HAP-1 (cell line): ENCODE results near the gene ACAD9.
A peak's percentile ranks its signal among the peaks of the same experiment; 100 is the strongest.
"Not testable (repeated sequence)": the region's sequence is repeated elsewhere in the genome, so short reads cannot be mapped to it uniquely, and the experiment has no call there.

ENCODE experiments used
- DNase-seq, 2 experiments: peaks; one replicate each; pipeline ENCODE4 v3.0.0-alpha.2; 2016 to 2020; ENCODE audit warnings: low spot score in 2 of 2
- H3K27me3 ChIP-seq: fragments of 250-450 bp; sonication (Bioruptor Pico); 2 replicates; pipeline ENCODE4 v1.5.1; 2020; ENCODE audit warnings: low read depth, mild to moderate bottlenecking, moderate library complexity
- H3K36me3 ChIP-seq: fragments of 250-450 bp; sonication (Bioruptor Pico); replicated peaks from 2 replicates; pipeline ENCODE4 v1.5.1; 2020; ENCODE audit warnings: mild to moderate bottlenecking
- H3K4me1 ChIP-seq: fragments of 250-450 bp; sonication (Bioruptor Pico); 2 replicates; pipeline ENCODE4 v1.5.1; 2020; ENCODE audit warnings: mild to moderate bottlenecking
- H3K4me3 ChIP-seq: fragments of 250-450 bp; sonication (Bioruptor Pico); 2 replicates; pipeline ENCODE4 v1.5.1; 2020; ENCODE audit warnings: mild to moderate bottlenecking, moderate library complexity
- H3K9me3 ChIP-seq: fragments of 250-450 bp; sonication (Bioruptor Pico); 2 replicates; pipeline ENCODE4 v1.5.1; 2020; ENCODE audit warnings: mild to moderate bottlenecking, moderate library complexity
- in situ Hi-C: fragments of 300-500 bp; cut with MboI; formaldehyde crosslinking; loops from 3 replicates; pipeline ENCODE4 v1.14.3; 2020; ENCODE audit warnings: low sequenced_read_pairs, inconsistent platforms, mixed read lengths

The ACAD9 gene

DNA sequence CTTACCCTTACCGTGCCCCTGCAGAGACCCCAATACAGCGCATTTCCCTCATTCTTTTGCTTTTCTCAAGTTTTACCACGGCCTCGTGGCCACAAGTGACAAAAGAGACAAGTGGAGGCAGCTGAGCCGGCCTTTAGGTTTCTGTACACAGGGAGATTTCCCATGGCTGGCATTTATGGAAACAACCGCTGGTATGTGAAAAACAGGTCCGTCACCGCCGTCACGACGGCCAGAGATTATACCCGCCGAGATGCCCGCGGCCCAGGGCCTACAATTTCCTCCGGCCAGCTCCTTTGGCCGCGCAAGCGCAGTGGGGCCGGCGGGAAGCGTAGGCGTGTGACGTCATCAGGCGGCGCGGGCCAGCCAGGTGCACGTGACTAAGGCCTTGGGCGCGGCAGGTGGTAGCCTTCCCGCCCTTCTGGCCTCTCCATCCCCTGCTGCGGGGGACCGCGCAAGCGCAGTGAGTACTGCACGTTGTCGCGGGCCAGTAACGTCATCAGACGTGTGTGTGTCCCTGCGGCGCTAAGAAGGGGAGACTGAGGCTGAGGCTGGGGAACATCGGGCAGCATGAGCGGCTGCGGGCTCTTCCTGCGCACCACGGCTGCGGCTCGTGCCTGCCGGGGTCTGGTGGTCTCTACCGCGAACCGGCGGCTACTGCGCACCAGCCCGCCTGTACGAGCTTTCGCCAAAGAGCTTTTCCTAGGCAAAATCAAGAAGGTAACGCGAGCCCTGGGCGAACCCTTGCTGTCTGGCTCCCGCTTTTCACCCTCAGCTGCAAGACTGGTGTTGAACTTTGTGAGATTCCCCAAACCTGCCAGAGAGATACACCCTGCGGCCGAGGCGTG is at the start of gene ACAD9:
TSS of gene ACAD9 (plus strand) at position 496 of the 845 bp plus-strand sequence. CDS start at position 568, 72 bp downstream.
- peak within 1 kb of the TSS; percentile 88 for H3K4me3 ChIP-seq
- DNase-seq = peak; percentile 96 to 97
- peaks cover 5% of the 10 kb centered on the region for H3K4me1 ChIP-seq
- H3K27me3 ChIP-seq = no peaks in the 10 kb centered on the region
- in situ Hi-C loops = no loop called here
- no peaks in the 10 kb centered on the region for H3K9me3 ChIP-seq
- peaks cover 9% of the 10 kb centered on the region for H3K36me3 ChIP-seq

DNA sequence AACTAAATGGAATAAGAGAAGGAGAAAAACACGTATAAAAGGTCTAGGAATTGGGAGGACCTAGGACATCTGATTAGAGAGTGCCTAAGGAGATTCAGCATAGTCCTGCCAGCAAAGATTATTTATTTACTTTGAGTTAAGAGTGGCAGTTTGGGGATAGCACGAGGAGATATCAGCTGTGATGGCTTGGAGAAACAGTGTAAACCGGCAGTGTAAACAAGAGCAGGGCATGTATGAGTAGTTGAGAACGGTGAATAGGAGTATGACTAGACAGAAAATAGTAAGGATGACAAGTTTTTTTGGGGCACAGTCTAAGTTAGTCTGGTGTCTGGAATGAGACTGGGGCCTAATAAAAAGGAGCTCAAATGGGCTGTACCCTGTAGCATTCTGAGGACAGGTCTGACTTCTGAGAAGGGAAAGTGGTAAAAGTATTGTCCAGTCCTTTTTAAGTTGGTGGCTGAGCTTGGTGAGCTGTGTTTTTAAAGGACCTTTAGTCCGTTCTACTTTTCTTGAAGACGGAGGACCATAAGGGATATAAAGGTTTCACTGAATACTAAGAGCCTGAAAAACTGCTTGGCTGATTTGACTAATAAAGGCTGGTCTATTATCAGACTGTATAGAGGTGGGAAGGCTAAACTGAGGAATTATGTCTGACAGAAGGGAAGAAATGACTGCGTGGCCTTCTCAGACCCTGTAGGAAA is 49.3 kb upstream of the ACAD9 start:
- H3K9me3 ChIP-seq, H3K27me3 ChIP-seq, H3K36me3 ChIP-seq, H3K4me3 ChIP-seq, in situ Hi-C loops, DNase-seq: not testable (repeated sequence)
- peaks cover 16% of the 10 kb centered on the region for H3K4me1 ChIP-seq

DNA sequence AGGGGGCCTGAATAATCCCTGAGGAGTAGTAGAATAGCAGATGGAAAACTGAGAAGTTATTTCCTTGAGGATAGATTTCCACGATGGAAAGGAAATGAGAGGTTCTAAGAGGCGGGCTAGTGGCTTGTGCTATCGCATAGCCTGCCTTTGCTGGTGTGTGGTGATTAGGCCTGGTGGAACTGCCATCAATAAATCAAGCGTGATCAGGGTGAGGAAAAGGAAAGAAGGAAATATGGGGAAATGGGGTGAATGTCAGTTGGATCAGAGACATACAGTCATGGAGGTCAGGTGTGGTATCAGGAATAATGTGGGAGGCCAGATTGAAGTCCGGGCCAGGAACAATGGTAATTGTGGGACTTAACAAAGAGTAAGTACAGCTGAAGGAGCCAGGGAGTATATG is 48.7 kb upstream of the ACAD9 start:
- H3K36me3 ChIP-seq, H3K27me3 ChIP-seq, in situ Hi-C loops, H3K9me3 ChIP-seq, DNase-seq, H3K4me3 ChIP-seq: not testable (repeated sequence)
- peaks cover 16% of the 10 kb centered on the region for H3K4me1 ChIP-seq

DNA sequence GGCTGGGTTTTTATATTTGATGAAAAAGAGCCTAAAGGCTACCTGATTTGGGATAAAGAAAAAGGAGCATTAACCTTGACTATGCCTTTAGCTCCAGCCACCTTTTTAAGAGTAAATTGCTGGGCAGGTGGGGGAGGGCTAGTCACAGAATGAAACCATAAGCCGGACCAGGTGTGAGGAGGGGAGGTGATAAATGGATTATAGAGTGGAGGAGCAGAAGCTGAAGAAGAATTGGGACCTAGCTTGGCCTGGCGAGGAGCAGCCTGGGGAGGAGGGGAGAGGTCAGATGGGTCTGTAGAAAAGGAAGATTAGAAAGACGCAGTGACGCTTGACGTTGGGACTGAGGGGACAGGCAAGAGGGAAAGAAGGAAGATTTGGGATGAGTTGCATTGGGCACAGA is 46.4 kb upstream of the ACAD9 start:
- DNase-seq, H3K9me3 ChIP-seq, H3K4me3 ChIP-seq, H3K27me3 ChIP-seq, H3K36me3 ChIP-seq, in situ Hi-C loops: not testable (repeated sequence)
- H3K4me1 ChIP-seq = peaks cover 16% of the 10 kb centered on the region

DNA sequence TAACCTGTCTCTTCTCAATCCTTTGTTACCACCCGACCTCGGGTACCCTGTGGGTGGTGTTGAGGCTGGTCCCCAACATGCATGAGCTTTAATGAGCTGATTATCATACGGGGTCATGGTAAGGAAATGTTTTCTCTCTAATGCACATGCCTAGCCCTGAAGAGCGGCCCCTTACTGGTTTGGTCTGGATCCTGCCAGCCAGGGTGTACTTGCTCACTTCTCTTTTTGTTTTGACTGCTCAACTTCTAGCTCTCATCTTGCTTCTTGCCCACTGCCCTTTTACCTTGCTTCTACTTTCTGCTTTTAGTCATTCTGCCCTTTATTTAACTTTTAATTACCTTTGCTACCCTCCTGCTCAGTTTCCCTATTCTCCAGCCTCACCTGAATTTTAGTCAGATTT is 44.3 kb upstream of the ACAD9 start:
- H3K27me3 ChIP-seq = no peaks in the 10 kb centered on the region; the same call in 1 of the 2 replicates
- DNase-seq = no peak
- H3K4me1 ChIP-seq = peaks cover 4% of the 10 kb centered on the region
- no peaks in the 10 kb centered on the region for H3K9me3 ChIP-seq
- H3K4me3 ChIP-seq = no peak overlapping the region
- in situ Hi-C loops = no loop called here
- no peaks in the 10 kb centered on the region for H3K36me3 ChIP-seq

DNA sequence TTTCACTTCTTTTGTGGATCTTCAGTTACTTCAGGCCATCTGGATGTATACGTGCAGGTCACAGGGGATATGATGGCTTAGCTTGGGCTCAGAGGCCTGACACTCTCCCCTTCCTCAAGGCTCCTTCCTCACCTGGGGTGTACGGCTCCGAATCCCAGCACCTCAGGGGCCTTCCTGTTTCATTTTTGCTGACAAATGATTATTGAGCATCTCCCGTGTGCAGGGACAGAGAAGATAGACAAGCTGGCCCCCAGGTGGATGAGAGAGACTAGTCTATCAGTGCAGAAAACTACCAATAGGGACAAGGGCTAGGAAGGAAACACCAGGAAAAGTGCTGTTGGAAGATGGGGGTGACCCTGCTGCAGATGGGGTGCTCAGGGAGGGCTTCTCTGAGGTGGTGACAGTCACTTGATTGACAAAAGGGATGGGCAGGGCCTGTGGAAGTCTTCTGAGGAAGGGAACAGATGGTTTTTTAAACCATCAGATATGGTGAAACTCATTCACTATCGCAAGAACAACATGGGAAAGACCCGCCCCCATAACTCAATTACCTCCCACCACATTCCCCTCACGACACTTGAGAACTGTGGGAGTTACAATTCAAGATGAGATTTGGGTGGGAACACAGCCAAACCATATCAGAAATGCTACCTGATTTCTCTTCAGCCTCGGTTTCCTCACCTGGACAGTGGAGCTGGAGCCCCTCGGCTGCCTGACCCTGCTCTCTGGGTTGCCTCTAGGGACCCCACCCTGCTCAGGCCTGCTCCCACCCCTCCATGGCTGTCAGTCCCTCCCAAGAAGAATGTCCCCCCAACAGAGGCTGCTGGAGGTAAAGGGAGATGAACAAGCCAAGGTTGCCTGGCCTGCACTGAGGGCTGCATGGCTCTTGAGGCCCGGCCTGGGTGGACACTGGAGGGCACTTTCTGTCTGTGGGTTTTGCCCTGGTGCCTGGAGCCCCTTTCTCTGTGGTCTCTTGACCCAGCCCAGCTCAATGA is 37.2 kb upstream of the ACAD9 start:
- H3K4me3 ChIP-seq = no peak overlapping the region
- no peak for DNase-seq
- in situ Hi-C loops = no loop called here
- H3K27me3 ChIP-seq = no peaks in the 10 kb centered on the region
- H3K9me3 ChIP-seq = no peaks in the 10 kb centered on the region
- H3K4me1 ChIP-seq = peaks cover 10% of the 10 kb centered on the region
- no peaks in the 10 kb centered on the region for H3K36me3 ChIP-seq

DNA sequence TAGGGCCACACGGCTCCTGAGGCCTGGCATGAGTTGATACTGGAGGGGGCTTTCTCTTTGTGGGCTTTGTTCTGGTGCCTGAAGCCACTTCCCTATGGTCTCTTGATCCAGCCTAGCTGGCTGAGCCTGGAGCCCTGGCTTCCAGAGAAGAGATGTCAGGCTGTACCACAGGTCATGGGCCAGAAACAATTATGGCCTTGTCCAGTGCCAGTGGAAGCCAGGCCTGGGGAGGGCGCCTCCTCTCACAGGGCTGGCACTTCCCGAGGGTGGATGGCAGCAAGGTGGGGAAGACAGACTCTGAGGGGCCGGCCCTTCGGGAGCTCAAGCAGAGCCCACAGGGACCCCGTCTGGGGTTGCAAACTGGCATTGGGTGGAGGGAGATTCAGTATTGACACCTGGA is 34.9 kb upstream of the ACAD9 start:
- H3K4me3 ChIP-seq = no peak overlapping the region
- H3K4me1 ChIP-seq = peaks cover 10% of the 10 kb centered on the region
- DNase-seq = no peak
- no peaks in the 10 kb centered on the region for H3K36me3 ChIP-seq
- in situ Hi-C loops = no loop called here
- H3K9me3 ChIP-seq = no peaks in the 10 kb centered on the region
- H3K27me3 ChIP-seq = no peaks in the 10 kb centered on the region

DNA sequence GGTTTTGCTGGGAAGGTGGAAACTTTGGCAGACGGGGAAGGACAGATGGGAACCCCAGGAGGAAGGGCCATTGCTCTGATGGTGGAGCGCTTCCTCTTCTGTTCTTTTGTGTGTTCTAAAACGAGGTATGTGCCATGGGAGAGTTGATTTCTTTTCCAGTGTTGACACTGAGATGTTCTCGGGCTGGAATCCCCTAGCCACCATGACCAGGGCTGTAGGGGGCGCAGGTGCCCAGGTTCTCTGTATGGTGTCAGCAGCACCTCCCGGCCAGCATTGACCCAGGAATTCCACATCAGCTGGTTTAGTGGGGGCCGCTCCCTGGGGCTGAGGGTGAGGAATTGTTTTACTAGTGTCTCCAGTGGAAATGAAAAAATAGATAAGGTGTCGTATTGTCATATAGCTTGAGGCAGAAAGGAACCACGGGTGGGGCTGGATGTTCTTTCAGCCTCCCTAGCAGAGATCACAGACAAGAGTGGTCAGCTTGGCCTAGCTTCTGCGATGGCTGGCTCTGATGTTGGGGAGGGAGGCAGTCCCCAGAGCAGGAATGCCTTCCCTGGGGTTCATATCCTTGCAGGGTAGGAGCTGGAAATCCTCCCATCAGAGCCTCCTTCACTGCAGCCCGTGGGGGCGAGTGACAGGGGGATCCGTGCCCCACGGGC is 34.2 kb upstream of the ACAD9 start:
- Histone ChIP-seq H3K4me3 (peak overlapping the region; percentile 24; the same call in 1 of the 2 replicates), H3K4me1 (peaks cover 10% of the 10 kb centered on the region), H3K27me3 (no peaks in the 10 kb centered on the region), H3K36me3 (no peaks in the 10 kb centered on the region), H3K9me3 (no peaks in the 10 kb centered on the region)
- DNase-seq = peak in 1 of 2 experiments; percentile 32
- in situ Hi-C loops = no loop called here

DNA sequence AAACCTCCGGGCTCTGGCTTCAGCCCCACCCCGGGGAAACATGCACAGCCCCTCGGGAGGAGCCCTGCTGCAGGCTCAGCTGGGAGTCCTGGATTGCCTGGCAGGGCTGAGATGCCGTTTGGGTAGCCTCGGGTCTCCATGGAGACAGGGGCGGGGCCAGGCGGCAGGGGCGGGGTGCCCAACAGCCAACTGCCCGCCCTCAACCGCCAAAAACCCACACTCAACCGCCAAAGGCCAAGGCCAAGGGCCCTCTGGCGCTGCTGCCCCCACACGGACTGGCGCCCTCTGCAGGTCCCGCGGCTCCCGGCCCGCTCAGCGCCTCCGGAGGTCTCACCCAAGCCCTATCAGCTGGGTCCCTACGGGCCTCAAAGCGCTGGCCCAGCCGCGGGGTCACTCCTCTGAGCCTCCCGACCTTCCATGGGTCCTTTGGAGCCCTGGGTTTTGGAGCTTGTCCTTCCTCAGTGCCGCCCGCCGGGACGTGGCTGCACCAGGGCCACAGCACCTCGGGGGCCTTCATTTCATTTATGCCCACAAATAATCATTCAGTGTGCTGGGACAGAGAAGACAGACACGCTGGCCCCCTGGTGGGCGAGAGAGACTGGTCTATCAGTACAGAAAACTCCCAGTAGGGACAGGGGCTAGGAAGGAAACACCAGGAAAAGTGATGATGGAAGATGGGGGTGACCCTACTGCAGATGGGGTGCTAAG is 33.5 kb upstream of the ACAD9 start:
- H3K4me1 ChIP-seq = peaks cover 10% of the 10 kb centered on the region
- in situ Hi-C loops = no loop called here
- no peaks in the 10 kb centered on the region for H3K9me3 ChIP-seq
- H3K36me3 ChIP-seq = no peaks in the 10 kb centered on the region
- H3K4me3 ChIP-seq = peak overlapping the region; percentile 24
- DNase-seq = peak; percentile 79 to 95
- no peaks in the 10 kb centered on the region for H3K27me3 ChIP-seq

DNA sequence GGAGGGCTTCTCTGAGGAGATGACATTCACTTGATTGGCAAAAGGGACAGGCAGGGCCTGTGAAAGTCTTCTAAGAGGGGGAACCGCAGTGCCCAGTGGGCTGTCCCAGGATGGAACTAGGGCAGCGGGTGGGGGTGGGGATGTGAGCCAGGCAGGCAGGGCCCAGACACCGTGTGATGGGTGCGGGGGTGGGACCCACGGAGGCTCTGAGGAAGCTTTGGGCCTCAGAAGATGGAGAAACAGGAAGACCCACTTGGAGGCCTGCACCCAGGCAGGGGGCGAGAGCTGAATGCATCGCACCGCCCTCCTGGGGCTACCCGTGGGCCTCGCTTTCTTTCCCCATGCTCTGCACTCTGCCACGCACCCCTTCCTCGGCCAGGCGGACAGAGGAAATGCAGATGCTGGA is 32.9 kb upstream of the ACAD9 start:
- in situ Hi-C loops = no loop called here
- DNase-seq = no peak
- H3K4me3 ChIP-seq = no peak overlapping the region
- H3K4me1 ChIP-seq = peaks cover 10% of the 10 kb centered on the region
- H3K9me3 ChIP-seq = no peaks in the 10 kb centered on the region
- no peaks in the 10 kb centered on the region for H3K27me3 ChIP-seq
- H3K36me3 ChIP-seq = no peaks in the 10 kb centered on the region

DNA sequence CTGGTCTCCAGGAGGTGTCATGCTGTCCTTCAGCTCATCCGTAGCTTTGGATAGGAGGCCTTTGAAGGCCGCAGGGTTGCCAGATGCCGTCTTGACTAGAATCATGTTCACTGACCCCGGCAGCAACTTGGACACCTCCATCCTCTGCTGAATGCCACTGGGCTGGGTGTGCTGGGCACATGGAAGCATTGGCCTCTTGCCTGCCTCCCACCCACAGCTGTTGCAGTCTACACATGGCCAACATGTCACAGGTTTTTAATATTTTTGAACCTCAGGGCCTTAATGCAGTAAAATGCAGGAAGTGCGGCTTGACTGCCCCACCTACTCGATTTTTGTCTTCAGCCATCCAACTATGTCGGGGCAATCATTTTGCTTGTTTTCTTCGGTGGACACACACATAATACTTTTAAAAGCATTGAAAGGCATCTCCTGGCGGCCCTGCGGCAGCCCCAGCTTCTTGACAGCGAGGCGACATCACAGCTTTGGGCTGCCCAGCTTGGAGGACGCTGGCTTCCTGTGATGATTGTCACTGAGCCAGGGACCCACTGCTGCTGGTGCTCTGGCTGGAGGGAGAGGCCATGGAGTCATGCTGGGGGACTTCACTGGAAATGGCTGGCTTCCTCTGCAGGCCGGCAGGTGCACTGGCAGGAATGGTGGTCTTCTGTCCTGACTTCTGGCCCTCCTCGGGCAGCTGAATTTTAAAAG is 31.6 kb upstream of the ACAD9 start:
- no peak for DNase-seq
- H3K9me3 ChIP-seq = no peaks in the 10 kb centered on the region

DNA sequence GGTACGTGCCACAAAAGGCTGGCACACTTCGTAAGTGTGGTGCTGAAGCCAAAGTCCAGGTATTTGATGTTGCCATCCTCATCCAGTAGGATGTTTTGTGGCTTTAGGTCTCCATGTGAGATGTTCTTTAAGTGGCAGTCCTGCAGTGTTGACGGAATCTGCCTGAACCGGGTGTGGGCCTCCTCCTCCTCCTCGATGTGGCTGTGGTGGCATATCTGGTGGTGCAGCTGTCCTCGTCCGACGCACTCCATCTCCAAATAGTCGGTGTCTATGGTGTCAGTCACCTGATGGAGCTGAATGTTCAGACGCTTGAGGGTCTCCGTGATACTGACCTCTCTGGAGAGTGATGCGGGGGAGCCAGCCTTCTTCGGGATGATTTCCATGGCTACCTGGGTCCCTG is 30.5 kb upstream of the ACAD9 start:
- no peaks in the 10 kb centered on the region for H3K27me3 ChIP-seq
- H3K9me3 ChIP-seq = peaks cover 3% of the 10 kb centered on the region; the same call in 1 of the 2 replicates
- in situ Hi-C loops = no loop called here
- no peak overlapping the region for H3K4me3 ChIP-seq
- DNase-seq = no peak
- H3K4me1 ChIP-seq = peaks cover 10% of the 10 kb centered on the region
- H3K36me3 ChIP-seq = no peaks in the 10 kb centered on the region

More for the DNA sequence above, 31.6 kb upstream of the ACAD9 start:
- Histone ChIP-seq H3K36me3 (no peaks in the 10 kb centered on the region), H3K4me1 (peaks cover 10% of the 10 kb centered on the region), H3K4me3 (no peak overlapping the region), H3K27me3 (no peaks in the 10 kb centered on the region)
- in situ Hi-C loops = no loop called here
